ENCODE data around the gene PLEKHG4. TPM values are rescaled to one million over a fixed set of nuclear protein-coding genes. Genes with fewer than 3 reads are reported as not detected.

The PLEKHG4 gene
- total RNA-seq, 1 experiment from 2014 or later = 38.5 TPM

DNA sequence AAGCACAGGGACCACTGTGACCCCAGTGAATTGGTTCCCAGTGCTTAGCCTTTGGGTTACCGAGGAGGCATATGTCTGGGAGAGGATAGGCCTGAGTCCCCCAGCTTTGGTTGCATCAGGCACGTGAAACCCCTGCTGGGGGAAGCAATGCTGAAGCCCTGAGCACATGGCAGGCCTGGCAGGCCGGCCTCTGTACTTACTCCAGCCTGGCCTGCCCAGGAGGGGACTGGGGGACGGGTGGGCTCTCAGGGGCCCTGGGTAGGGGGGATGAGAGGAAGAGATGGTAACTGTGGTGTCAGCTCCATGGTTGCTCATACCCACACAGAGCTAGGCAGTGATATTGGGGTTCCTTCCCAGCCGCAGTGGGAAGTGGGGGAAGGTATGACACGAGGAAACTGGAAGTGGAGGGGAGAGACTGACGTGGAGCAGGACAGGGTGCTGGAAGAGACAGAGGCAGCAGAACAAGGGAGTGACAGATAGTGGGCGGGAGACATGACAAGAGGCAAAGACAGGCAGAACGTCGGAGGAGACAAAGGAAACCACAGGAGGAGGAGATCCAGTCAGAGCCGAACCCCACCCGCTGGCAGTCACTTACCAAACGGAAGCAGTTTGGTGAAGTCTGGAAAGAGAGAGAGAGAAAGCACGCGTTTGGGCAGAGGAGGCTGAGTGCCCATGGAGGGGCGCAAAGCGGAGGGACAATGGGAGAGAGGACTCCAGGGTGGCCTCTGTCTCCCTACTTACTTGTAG, 43.3 kb upstream of the PLEKHG4 start:
- Histone ChIP-seq H3K9me3 (ENCODE audit: control insufficient read depth in 1 of 2, insufficient read depth in 1 of 2, low read depth in 1 of 2, low read length in 2 of 2) (no peaks in the 10 kb centered on the region), H3K4me2 (ENCODE audit: low read length) (no peak overlapping the region), H3K27ac (ENCODE audit: low read depth, low read length) (peak overlapping the region; percentile 39; the same call in 1 of the 2 replicates), H3K79me2 (ENCODE audit: insufficient read depth, low read length) (peaks cover 29% of the 10 kb centered on the region), H3K9ac (ENCODE audit: low read length) (no peak overlapping the region), H3K36me3 (ENCODE audit: control insufficient read depth in 1 of 2, insufficient read depth in 2 of 2, low read length in 2 of 2) (peaks cover 33 to 57% of the 10 kb centered on the region in 2 experiments), H4K20me1 (ENCODE audit: insufficient read depth) (no peaks in the 10 kb centered on the region), H3K27me3 (ENCODE audit: insufficient read depth, low read length) (no peaks in the 10 kb centered on the region), H3K9me2 (ENCODE audit: insufficient read depth) (no peaks in the 10 kb centered on the region), H2AFZ (ENCODE audit: low read depth, low read length, poor library complexity, severe bottlenecking) (no peak overlapping the region), H3K4me3 (replicated peaks in 1 of 2; ENCODE audit: low read depth in 1 of 2, low read length in 2 of 2) (no peak overlapping the region), H3K4me1 (ENCODE audit: control insufficient read depth in 1 of 2, insufficient read depth in 2 of 2, low read length in 2 of 2) (peaks cover 7 to 25% of the 10 kb centered on the region in 2 experiments)
- ChIA-PET CTCF (interaction anchor here (0.7 to 2.2 kb wide), 4 partner anchors 8 to 38 kb away, joined by 3 to 9 read pairs (median 6); partner anchors contain the start of gene TMEM208), RAD21 (ENCODE audit: low non-redundant PET in 1 of 2, low total read pairs in 2 of 2, uncharacterized antibody in 2 of 2, unreplicated experiment in 2 of 2) (no interaction called here), POLR2A (interaction anchor here (0.7 to 1.1 kb wide), 4 partner anchors 8 to 13 kb away, joined by 3 to 13 read pairs (median 4); partner anchors contain the start of genes FHOD1, SLC9A5 and TMEM208)
- no peak for ATAC-seq
- intact Hi-C loops (cut with micrococcal nuclease) = no loop called here
- DNase-seq (ENCODE audit: low read depth, low spot score) = no peak
- TF ChIP-seq SRF (IDR thresholded peaks at IDR 0.05; ENCODE audit: low read depth) = no peak
- no peak for TF ChIP-seq ZFX (IDR thresholded peaks at IDR 0.05)
- no peak for TF ChIP-seq SIN3A (IDR thresholded peaks at IDR 0.05; ENCODE audit: low read depth)
- TF ChIP-seq, protein P1, sequence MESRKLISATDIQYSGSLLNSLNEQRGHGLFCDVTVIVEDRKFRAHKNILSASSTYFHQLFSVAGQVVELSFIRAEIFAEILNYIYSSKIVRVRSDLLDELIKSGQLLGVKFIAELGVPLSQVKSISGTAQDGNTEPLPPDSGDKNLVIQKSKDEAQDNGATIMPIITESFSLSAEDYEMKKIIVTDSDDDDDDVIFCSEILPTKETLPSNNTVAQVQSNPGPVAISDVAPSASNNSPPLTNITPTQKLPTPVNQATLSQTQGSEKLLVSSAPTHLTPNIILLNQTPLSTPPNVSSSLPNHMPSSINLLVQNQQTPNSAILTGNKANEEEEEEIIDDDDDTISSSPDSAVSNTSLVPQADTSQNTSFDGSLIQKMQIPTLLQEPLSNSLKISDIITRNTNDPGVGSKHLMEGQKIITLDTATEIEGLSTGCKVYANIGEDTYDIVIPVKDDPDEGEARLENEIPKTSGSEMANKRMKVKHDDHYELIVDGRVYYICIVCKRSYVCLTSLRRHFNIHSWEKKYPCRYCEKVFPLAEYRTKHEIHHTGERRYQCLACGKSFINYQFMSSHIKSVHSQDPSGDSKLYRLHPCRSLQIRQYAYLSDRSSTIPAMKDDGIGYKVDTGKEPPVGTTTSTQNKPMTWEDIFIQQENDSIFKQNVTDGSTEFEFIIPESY (IDR thresholded peaks at IDR 0.05; ENCODE audit: extremely low read depth, insufficient replicate concordance, low read length) = no peak
- no peak for TF ChIP-seq CBX3 (IDR thresholded peaks at IDR 0.05; ENCODE audit: low read depth)
- no peak for TF ChIP-seq RAD21 (IDR thresholded peaks at IDR 0.05; ENCODE audit: low read depth)
- no peak for TF ChIP-seq EGR1 (IDR thresholded peaks at IDR 0.05; ENCODE audit: low read depth)
- TF ChIP-seq JUND (IDR thresholded peaks at IDR 0.05) = no peak
- TF ChIP-seq POLR2A (IDR thresholded peaks at IDR 0.05; ENCODE audit: borderline replicate concordance, extremely low read depth, insufficient read depth, insufficient read length) = no peak
- no peak for TF ChIP-seq ZNF274 (IDR thresholded peaks at IDR 0.05; ENCODE audit: low read depth, low read length)
- no peak for TF ChIP-seq EZH2 (IDR thresholded peaks at IDR 0.05)
- no peak for TF ChIP-seq YY1 (IDR thresholded peaks at IDR 0.05; ENCODE audit: extremely low read depth, insufficient replicate concordance, low read depth, low read length)
- TF ChIP-seq, protein P2, sequence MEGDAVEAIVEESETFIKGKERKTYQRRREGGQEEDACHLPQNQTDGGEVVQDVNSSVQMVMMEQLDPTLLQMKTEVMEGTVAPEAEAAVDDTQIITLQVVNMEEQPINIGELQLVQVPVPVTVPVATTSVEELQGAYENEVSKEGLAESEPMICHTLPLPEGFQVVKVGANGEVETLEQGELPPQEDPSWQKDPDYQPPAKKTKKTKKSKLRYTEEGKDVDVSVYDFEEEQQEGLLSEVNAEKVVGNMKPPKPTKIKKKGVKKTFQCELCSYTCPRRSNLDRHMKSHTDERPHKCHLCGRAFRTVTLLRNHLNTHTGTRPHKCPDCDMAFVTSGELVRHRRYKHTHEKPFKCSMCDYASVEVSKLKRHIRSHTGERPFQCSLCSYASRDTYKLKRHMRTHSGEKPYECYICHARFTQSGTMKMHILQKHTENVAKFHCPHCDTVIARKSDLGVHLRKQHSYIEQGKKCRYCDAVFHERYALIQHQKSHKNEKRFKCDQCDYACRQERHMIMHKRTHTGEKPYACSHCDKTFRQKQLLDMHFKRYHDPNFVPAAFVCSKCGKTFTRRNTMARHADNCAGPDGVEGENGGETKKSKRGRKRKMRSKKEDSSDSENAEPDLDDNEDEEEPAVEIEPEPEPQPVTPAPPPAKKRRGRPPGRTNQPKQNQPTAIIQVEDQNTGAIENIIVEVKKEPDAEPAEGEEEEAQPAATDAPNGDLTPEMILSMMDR (IDR thresholded peaks at IDR 0.05 in 2 of 3, conservative IDR thresholded peaks at IDR 0.05 in 1 of 3; ENCODE audit: borderline replicate concordance in 1 of 3, insufficient read depth in 1 of 3, low read depth in 2 of 3, low read length in 2 of 3) = no peak
- TF ChIP-seq REST (IDR thresholded peaks at IDR 0.05; ENCODE audit: low read depth) = no peak
- no TSS peak for BruUV-seq (replicated peaks)

All from HCT116 (cell line).